Transverse colon (tissue), 4 donors: ENCODE data around the gene GRK6. TPM values are rescaled to one million over a fixed set of nuclear protein-coding genes. Genes with fewer than 3 reads are reported as not detected.
"Not testable (repeated sequence)": the region's sequence is repeated elsewhere in the genome, so short reads cannot be mapped to it uniquely, and the experiment has no call there.

Experiments used
- DNase-seq: peaks from one replicate; pipeline ENCODE4 v3.0.0-alpha.2; 2019
- H3K27ac ChIP-seq, 4 donors: fragments of 200-600 bp; sonication (generic); 2 replicates each; pipeline ENCODE4 v1.5.1; 2016 to 2018; ENCODE audit warnings: inconsistent platforms in 4 of 4
- H3K27me3 ChIP-seq: fragments of 200-600 bp; sonication (generic); 2 replicates; pipeline ENCODE4 v1.5.1; 2017; ENCODE audit warnings: inconsistent platforms
- H3K36me3 ChIP-seq, 4 donors: fragments of 200-600 bp; sonication (generic); 2 replicates each; pipeline ENCODE4 v1.5.1; 2017 to 2019; ENCODE audit warnings: inconsistent platforms in 4 of 4
- H3K4me1 ChIP-seq, 4 donors: fragments of 200-600 bp; sonication (generic); 2 replicates each; pipeline ENCODE4 v1.5.1; 2017 to 2020; ENCODE audit warnings: inconsistent platforms in 4 of 4
- H3K4me3 ChIP-seq, 4 donors: fragments of 200-600 bp; sonication (generic); 1 replicate in 1 of 4; 2 replicates in 3 of 4; pipeline versions ENCODE4 v1.5.1 to v1.6.1; 2017 to 2019; ENCODE audit warnings: inconsistent platforms in 4 of 4
- H3K9me3 ChIP-seq, 2 donors: fragments of 200-600 bp; sonication (generic); 2 replicates each; pipeline ENCODE4 v1.5.1; 2017 to 2019; ENCODE audit warnings: inconsistent platforms in 2 of 2
- CTCF ChIP-seq, 5 experiments: fragments of 200-600 bp in 3 of 5; fragments of 450-650 bp in 2 of 5; sonication (generic) in 3 of 5; IDR thresholded peaks; 1 replicate in 2 of 5; 2 replicates in 3 of 5; pipeline ENCODE4 v1.5.1; 2016 to 2017; ENCODE audit warnings: antibody characterized with exemption in 5 of 5, inconsistent platforms in 3 of 5, mild to moderate bottlenecking in 2 of 5, moderate library complexity in 1 of 5
- EP300 ChIP-seq: sonication (generic); formaldehyde crosslinking; IDR thresholded peaks from one replicate; pipeline ENCODE4 v1.6.1; 2017; ENCODE audit warnings: antibody characterized with exemption, low read depth
- POLR2A ChIP-seq: fragments of 450-650 bp; IDR thresholded peaks from one replicate; pipeline ENCODE4 v1.6.1; 2016; ENCODE audit warnings: antibody characterized with exemption, mild to moderate bottlenecking, moderate library complexity
- POLR2AphosphoS5 ChIP-seq, 3 donors: sonication (generic); formaldehyde crosslinking; IDR thresholded peaks; one replicate each; pipeline ENCODE4 v1.6.1; 2016; ENCODE audit warnings: antibody characterized with exemption in 3 of 3
- WGBS, 2 donors: methylation state at CpG; one replicate each; pipeline ENCODE4 v1.1.5; 2018; ENCODE audit warnings: low coverage in 1 of 2; 5-methylcytosine and 5-hydroxymethylcytosine counted together
- in situ Hi-C, 4 donors: fragments of 200-750 bp; cut with MboI; loops; one replicate each; pipeline versions ENCODE4 v1.15.0 to v1.15.1; 2017; ENCODE audit warnings: low sequenced_read_pairs in 3 of 4, low pct_ligation_motif_present in 1 of 4, low pct_unique_long_range_greater_than_20kb in 1 of 4
- intact Hi-C: fragments of 100-400 bp; cut with DNase I; formaldehyde crosslinking; loops from one replicate; pipeline ENCODE4 v1.15.1; 2023; ENCODE audit warnings: low total_unique reads
- total RNA-seq, 4 donors: library from RNA; depleted of rRNA; stranded (reverse); fragments of >200 nt; gene quantifications; one replicate each; pipeline ENCODE4 v1.1.0, GENCODE V29; 2016

GRK6 gene
- total RNA-seq, 4 donors from 2014 or later, result 21.5 to 40.5 (median 36.4) TPM

GRCh38 chr5:177414481-177414880 is 12.0 kb upstream of the GRK6 start:
- H3K27me3 ChIP-seq, result no peaks in the 10 kb centered on the region
- TF ChIP-seq EP300, result no peak
- TF ChIP-seq POLR2A, result no peak
- TF ChIP-seq POLR2AphosphoS5 (IDR thresholded peaks at IDR 0.05), result no peak
- no peak for TF ChIP-seq CTCF (IDR thresholded peaks at IDR 0.05)
- DNase-seq, result no peak
- H3K4me3 ChIP-seq, result no peak overlapping the region
- 72 to 83% methylated on average over 2 to 3 of the region's 3 CpGs for WGBS, 2 donors
- no peaks in the 10 kb centered on the region for H3K36me3 ChIP-seq
- H3K9me3 ChIP-seq, result no peaks in the 10 kb centered on the region
- peaks cover 0 to 11% (median 0%) of the 10 kb centered on the region in 4 donors for H3K4me1 ChIP-seq
- H3K27ac ChIP-seq, result no peak overlapping the region
- in situ Hi-C loops (no loop called here), intact Hi-C loops (loop anchor here (10.0 kb wide), 1 partner anchor 800 kb away; no protein-coding TSS in a partner anchor)

GRCh38 chr5:177417081-177417480 is 9.4 kb upstream of the GRK6 start:
- in situ Hi-C loops, H3K4me3 ChIP-seq, DNase-seq, H3K27me3 ChIP-seq, H3K9me3 ChIP-seq, H3K36me3 ChIP-seq: not testable (repeated sequence)
- Histone ChIP-seq H3K4me1 (peaks cover 0 to 11% (median 0%) of the 10 kb centered on the region in 4 donors), H3K27ac (peak overlapping the region in 2 of 4 donors; percentile 38 to 54)
- intact Hi-C loops, result loop anchor here (5.0 to 10.0 kb wide), 2 partner anchors 798 to 895 kb away; no protein-coding TSS in a partner anchor
- whole genome bisulfite sequencing, 2 donors, result 88 to 92% methylated on average over 2 to 6 of the region's 6 CpGs

DNA sequence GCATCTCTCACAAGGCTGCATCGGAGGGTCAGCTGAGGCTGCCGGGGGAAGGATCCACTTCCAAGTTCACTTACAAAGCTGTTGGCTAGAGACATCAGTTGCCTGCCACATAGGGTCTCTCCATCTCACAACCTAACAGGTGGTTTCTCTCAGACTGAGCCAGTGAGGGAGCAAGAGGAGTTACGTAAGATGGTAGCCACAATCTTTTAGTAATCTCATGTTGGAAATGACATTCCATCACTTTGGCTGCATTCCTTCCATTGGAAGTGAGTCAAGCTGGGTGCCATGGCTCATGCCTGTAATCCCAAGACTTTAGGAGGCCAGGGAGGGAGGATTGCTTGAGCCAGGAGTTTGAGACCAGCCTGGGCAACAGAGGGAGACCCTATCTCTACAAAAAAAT is 7.4 kb upstream of the GRK6 start:
- no peak for TF ChIP-seq CTCF (IDR thresholded peaks at IDR 0.05)
- no peak for TF ChIP-seq POLR2A
- TF ChIP-seq POLR2AphosphoS5 (IDR thresholded peaks at IDR 0.05), result peak in 1 of 3 donors; percentile 37
- TF ChIP-seq EP300, result no peak
- WGBS, 2 donors, result 82 to 83% methylated on average over 1 to 3 of the region's 3 CpGs
- intact Hi-C loops (loop anchor here (5.0 to 10.0 kb wide), 2 partner anchors 796 to 893 kb away; no protein-coding TSS in a partner anchor), in situ Hi-C loops (no loop called here)
- H3K27me3 ChIP-seq, result no peaks in the 10 kb centered on the region
- no peaks in the 10 kb centered on the region for H3K9me3 ChIP-seq
- no peaks in the 10 kb centered on the region for H3K36me3 ChIP-seq
- H3K4me1 ChIP-seq, result peaks cover 0 to 11% (median 0%) of the 10 kb centered on the region in 4 donors
- H3K4me3 ChIP-seq, result no peak overlapping the region
- H3K27ac ChIP-seq, result no peak overlapping the region
- DNase-seq, result no peak

- DNase-seq, H3K36me3 ChIP-seq, in situ Hi-C loops, H3K9me3 ChIP-seq, H3K27me3 ChIP-seq, H3K4me3 ChIP-seq, intact Hi-C loops: not testable (repeated sequence)
- 58% methylated on average over 7 of the region's 7 CpGs; no CpG with 5 or more reads in 1 of the 2 donors for WGBS, 2 donors
- peaks cover 1 to 16% (median 3%) of the 10 kb centered on the region in 4 donors for H3K4me1 ChIP-seq
- H3K27ac ChIP-seq, result peak overlapping the region in 1 of 4 donors; percentile 19
Measured at GRCh38 chr5:177420472-177420871, 6.0 kb upstream of the GRK6 start.

DNA sequence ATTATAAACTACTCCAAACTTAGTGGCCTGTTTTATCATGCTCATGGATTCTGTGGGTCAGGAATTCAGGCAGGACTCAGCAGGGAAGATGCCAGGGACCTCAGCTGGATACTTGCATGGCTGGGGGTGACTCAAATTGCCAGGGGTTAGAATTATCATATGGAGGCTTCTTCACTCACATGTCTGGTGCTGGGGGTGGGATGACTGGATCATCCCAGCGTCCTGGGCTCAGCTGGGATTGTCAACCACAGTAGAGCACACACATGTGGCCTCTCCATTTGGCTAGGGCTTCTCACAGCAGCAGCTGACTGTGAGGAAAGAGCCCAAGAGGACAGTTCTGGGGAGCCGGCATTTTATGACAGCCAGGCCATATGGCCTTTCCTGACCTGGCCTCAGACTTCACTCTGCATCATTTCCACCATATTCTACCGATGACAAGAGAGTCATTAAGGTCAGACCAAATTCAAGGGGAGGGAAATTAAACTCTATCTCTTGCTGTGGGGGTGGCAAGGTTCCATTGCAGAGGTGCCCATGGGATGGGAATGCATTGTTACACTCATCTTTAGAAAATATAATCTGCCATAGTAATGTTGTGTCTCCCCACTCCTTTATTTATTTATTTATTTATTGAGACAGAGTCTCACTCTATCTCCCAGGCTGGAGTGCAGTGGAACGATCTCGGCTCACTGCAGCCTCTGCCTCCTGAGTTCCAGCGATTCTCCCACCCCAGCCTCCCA is 5.2 kb upstream of the GRK6 start:
- intact Hi-C loops, result no loop called here
- in situ Hi-C loops, result no loop called here
- Histone ChIP-seq H3K36me3 (no peaks in the 10 kb centered on the region), H3K27ac (no peak overlapping the region), H3K27me3 (no peaks in the 10 kb centered on the region), H3K9me3 (no peaks in the 10 kb centered on the region), H3K4me3 (no peak overlapping the region), H3K4me1 (peaks cover 4 to 17% (median 6%) of the 10 kb centered on the region in 4 donors)
- TF ChIP-seq EP300, result no peak
- TF ChIP-seq POLR2A, result no peak
- TF ChIP-seq CTCF (IDR thresholded peaks at IDR 0.05), result no peak
- no peak for TF ChIP-seq POLR2AphosphoS5 (IDR thresholded peaks at IDR 0.05)
- DNase-seq, result no peak
- 83 to 92% methylated on average over 3 to 6 of the region's 6 CpGs for WGBS, 2 donors
